Measurements from ENCODE around the gene FKBP6.
"Not testable (repeated sequence)": the region's sequence is repeated elsewhere in the genome, so short reads cannot be mapped to it uniquely, and the experiment has no call there.

The FKBP6 gene

GRCh38 chr7:73395538-73396503 lies 67.9 kb downstream of the FKBP6 start:
- no peak for DNase-seq

GRCh38 chr7:73397521-73398281 lies 69.7 kb downstream of the FKBP6 start:
- DNase-seq: no peak

GRCh38 chr7:73399185-73400050 lies 71.5 kb downstream of the FKBP6 start:
- peak; percentile 78 for DNase-seq

- not testable (repeated sequence) for DNase-seq
Observed at GRCh38 chr7:73404860-73405259, 76.9 kb downstream of the FKBP6 start.
